ENCODE data around the gene SOX8.

GRCh38 chr16:986925-987582, 5.5 kb downstream of the SOX8 start:
- TF ChIP-seq, protein P1, sequence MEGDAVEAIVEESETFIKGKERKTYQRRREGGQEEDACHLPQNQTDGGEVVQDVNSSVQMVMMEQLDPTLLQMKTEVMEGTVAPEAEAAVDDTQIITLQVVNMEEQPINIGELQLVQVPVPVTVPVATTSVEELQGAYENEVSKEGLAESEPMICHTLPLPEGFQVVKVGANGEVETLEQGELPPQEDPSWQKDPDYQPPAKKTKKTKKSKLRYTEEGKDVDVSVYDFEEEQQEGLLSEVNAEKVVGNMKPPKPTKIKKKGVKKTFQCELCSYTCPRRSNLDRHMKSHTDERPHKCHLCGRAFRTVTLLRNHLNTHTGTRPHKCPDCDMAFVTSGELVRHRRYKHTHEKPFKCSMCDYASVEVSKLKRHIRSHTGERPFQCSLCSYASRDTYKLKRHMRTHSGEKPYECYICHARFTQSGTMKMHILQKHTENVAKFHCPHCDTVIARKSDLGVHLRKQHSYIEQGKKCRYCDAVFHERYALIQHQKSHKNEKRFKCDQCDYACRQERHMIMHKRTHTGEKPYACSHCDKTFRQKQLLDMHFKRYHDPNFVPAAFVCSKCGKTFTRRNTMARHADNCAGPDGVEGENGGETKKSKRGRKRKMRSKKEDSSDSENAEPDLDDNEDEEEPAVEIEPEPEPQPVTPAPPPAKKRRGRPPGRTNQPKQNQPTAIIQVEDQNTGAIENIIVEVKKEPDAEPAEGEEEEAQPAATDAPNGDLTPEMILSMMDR (conservative IDR thresholded peaks at IDR 0.05) = no peak
- TF ChIP-seq EZH2 (IDR thresholded peaks at IDR 0.05; ENCODE audit: low read depth) = no peak

Data from PC-9 (cell line).